Neural cell (in vitro differentiated cells): Measurements from ENCODE around the gene GRHL1. TPM values are rescaled to one million over a fixed set of nuclear protein-coding genes. Genes with fewer than 3 reads are reported as not detected.

Experiments
- H2AFZ ChIP-seq: fragments of 200-600, 300-800 bp; sonication (generic), shearing (Covaris generic); 2 replicates; pipeline ENCODE4 v1.6.0; 2014; ENCODE audit warnings: low read depth, mild to moderate bottlenecking, antibody characterized with exemption, low read length, moderate library complexity
- H3F3A ChIP-seq: fragments of 200-600 bp; shearing (Covaris generic); 2 replicates; pipeline ENCODE4 v1.6.1; 2016; ENCODE audit warnings: mild to moderate bottlenecking, moderate library complexity, mixed read lengths, antibody characterized with exemption, low read length; ENCODE audit not compliant: insufficient read depth, poor library complexity, severe bottlenecking
- H3K27ac ChIP-seq: fragments of 200-600, 300-800 bp; sonication (generic), shearing (Covaris generic); 2 replicates; pipeline ENCODE4 v1.5.1; 2014; ENCODE audit warnings: mild to moderate bottlenecking, low read length, moderate library complexity
- H3K27me3 ChIP-seq: fragments of 300-800, 200-600 bp; sonication (generic), shearing (Covaris generic); 2 replicates; pipeline ENCODE4 v1.6.0; 2014; ENCODE audit warnings: mild to moderate bottlenecking, low read depth, low read length, moderate library complexity; ENCODE audit not compliant: insufficient read depth
- H3K36me3 ChIP-seq: fragments of 300-800, 200-600 bp; sonication (generic), shearing (Covaris generic); 2 replicates; pipeline ENCODE4 v1.5.1; 2014; ENCODE audit warnings: mild to moderate bottlenecking, antibody characterized with exemption, low read length, moderate library complexity; ENCODE audit not compliant: insufficient read depth
- H3K4me2 ChIP-seq: fragments of 300-800, 200-600 bp; sonication (generic), shearing (Covaris generic); 2 replicates; pipeline ENCODE4 v1.6.0; 2014; ENCODE audit warnings: mild to moderate bottlenecking, low read length
- H3K4me3 ChIP-seq: fragments of 300-800, 200-600 bp; sonication (generic), shearing (Covaris generic); 2 replicates; pipeline ENCODE4 v1.5.1; 2014; ENCODE audit warnings: mild to moderate bottlenecking, low read length, moderate library complexity
- H3K79me2 ChIP-seq: fragments of 200-600 bp; shearing (Covaris generic); replicated peaks from 2 replicates; pipeline ENCODE4 v1.6.0; 2014; ENCODE audit warnings: mild to moderate bottlenecking, low read length, moderate library complexity; ENCODE audit not compliant: insufficient read depth
- H3K9ac ChIP-seq: fragments of 300-800, 200-600 bp; sonication (generic), shearing (Covaris generic); 2 replicates; pipeline ENCODE4 v1.6.1; 2016; ENCODE audit warnings: mild to moderate bottlenecking, low read length, mixed read lengths
- H3K9me2 ChIP-seq: fragments of 200-600 bp; shearing (Covaris generic); 2 replicates; pipeline ENCODE4 v1.6.1; 2016; ENCODE audit warnings: mild to moderate bottlenecking, low read length, mixed read lengths; ENCODE audit not compliant: insufficient read depth
- H3K9me3 ChIP-seq: fragments of 200-600, 300-800 bp; sonication (generic), shearing (Covaris generic); 2 replicates; pipeline ENCODE4 v1.6.1; 2016; ENCODE audit warnings: mild to moderate bottlenecking, mixed run types, low read length, moderate library complexity, mixed read lengths
- H4K20me1 ChIP-seq: fragments of 200-600 bp; shearing (Covaris generic); 2 replicates; pipeline ENCODE4 v1.6.1; 2016; ENCODE audit warnings: mild to moderate bottlenecking, mixed run types; ENCODE audit not compliant: insufficient read depth
- EP300 ChIP-seq: fragments of 450-650 bp; conservative IDR thresholded peaks from 2 replicates; pipeline ENCODE4 v1.6.1; 2014; ENCODE audit warnings: antibody characterized with exemption, mild to moderate bottlenecking, moderate library complexity; ENCODE audit not compliant: poor library complexity, severe bottlenecking
- EZH2 ChIP-seq: fragments of 200-600, 300-800 bp; shearing (Covaris generic), sonication (generic); IDR thresholded peaks from 2 replicates; pipeline ENCODE4 v1.6.1; 2014; ENCODE audit warnings: antibody characterized with exemption, low read length, borderline replicate concordance, mild to moderate bottlenecking; ENCODE audit not compliant: insufficient read depth, poor library complexity, severe bottlenecking
- MXI1 ChIP-seq: fragments of 450-650 bp; conservative IDR thresholded peaks from 2 replicates; pipeline ENCODE4 v1.6.1; 2014; ENCODE audit warnings: antibody characterized with exemption, mild to moderate bottlenecking; ENCODE audit not compliant: poor library complexity, severe bottlenecking
- POLR2AphosphoS5 ChIP-seq: IDR thresholded peaks from 2 replicates; pipeline ENCODE4 v1.6.1; 2012
- RAD21 ChIP-seq: fragments of 450-650 bp; conservative IDR thresholded peaks from 2 replicates; pipeline ENCODE4 v1.6.1; 2014; ENCODE audit warnings: antibody characterized with exemption, mild to moderate bottlenecking, moderate library complexity
- SMC3 ChIP-seq: fragments of 450-650 bp; conservative IDR thresholded peaks from 2 replicates; pipeline ENCODE4 v1.6.1; 2014; ENCODE audit warnings: antibody characterized with exemption, mild to moderate bottlenecking, moderate library complexity; ENCODE audit not compliant: poor library complexity
- TAF1 ChIP-seq: IDR thresholded peaks from 2 replicates; pipeline ENCODE4 v1.6.1; 2012; ENCODE audit warnings: low read depth
- polyA plus RNA-seq: library from polyadenylated mRNA; depleted of rRNA; stranded (reverse); fragments of >200 nt; gene quantifications from 2 replicates; pipeline ENCODE4 v1.2.3, GENCODE V29; 2014
- TF ChIP-seq, protein P1 (sequence below): fragments of 450-650 bp; IDR thresholded peaks from 2 replicates; pipeline ENCODE4 v1.5.1; 2014; ENCODE audit warnings: antibody characterized with exemption, mild to moderate bottlenecking, moderate library complexity; ENCODE audit not compliant: poor library complexity, severe bottlenecking
- TF ChIP-seq, protein P2 (sequence below): IDR thresholded peaks from 2 replicates; pipeline ENCODE4 v1.6.1; 2012; ENCODE audit warnings: borderline replicate concordance

The GRHL1 gene
- polyA plus RNA-seq, 1 donor from 2014 or later, result 26.3 TPM

DNA sequence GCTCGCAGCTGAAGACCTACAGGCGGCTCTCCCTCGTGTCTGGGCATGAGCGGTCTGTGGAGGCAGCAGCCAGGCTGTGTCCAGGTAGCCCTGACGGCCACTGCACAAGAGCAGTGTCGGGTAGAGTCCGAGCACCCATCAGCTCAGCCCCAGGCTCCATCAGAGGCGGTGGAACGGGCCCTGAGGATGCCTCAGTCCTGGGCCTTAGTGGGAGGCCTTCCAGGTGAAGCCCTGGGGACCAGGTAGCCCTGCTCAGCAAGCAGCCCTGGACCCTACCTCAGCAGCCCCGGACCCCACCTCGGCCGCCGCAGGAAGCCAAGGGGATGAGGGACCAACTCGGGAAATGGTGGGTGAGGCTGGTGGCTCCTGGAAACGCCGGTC lies 70.5 kb downstream of the GRHL1 start:
- TF ChIP-seq MXI1, result no peak
- no peak for TF ChIP-seq EP300
- TF ChIP-seq, protein P1, sequence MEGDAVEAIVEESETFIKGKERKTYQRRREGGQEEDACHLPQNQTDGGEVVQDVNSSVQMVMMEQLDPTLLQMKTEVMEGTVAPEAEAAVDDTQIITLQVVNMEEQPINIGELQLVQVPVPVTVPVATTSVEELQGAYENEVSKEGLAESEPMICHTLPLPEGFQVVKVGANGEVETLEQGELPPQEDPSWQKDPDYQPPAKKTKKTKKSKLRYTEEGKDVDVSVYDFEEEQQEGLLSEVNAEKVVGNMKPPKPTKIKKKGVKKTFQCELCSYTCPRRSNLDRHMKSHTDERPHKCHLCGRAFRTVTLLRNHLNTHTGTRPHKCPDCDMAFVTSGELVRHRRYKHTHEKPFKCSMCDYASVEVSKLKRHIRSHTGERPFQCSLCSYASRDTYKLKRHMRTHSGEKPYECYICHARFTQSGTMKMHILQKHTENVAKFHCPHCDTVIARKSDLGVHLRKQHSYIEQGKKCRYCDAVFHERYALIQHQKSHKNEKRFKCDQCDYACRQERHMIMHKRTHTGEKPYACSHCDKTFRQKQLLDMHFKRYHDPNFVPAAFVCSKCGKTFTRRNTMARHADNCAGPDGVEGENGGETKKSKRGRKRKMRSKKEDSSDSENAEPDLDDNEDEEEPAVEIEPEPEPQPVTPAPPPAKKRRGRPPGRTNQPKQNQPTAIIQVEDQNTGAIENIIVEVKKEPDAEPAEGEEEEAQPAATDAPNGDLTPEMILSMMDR, result no peak
- no peak for TF ChIP-seq TAF1
- TF ChIP-seq RAD21, result no peak
- TF ChIP-seq, protein P2, sequence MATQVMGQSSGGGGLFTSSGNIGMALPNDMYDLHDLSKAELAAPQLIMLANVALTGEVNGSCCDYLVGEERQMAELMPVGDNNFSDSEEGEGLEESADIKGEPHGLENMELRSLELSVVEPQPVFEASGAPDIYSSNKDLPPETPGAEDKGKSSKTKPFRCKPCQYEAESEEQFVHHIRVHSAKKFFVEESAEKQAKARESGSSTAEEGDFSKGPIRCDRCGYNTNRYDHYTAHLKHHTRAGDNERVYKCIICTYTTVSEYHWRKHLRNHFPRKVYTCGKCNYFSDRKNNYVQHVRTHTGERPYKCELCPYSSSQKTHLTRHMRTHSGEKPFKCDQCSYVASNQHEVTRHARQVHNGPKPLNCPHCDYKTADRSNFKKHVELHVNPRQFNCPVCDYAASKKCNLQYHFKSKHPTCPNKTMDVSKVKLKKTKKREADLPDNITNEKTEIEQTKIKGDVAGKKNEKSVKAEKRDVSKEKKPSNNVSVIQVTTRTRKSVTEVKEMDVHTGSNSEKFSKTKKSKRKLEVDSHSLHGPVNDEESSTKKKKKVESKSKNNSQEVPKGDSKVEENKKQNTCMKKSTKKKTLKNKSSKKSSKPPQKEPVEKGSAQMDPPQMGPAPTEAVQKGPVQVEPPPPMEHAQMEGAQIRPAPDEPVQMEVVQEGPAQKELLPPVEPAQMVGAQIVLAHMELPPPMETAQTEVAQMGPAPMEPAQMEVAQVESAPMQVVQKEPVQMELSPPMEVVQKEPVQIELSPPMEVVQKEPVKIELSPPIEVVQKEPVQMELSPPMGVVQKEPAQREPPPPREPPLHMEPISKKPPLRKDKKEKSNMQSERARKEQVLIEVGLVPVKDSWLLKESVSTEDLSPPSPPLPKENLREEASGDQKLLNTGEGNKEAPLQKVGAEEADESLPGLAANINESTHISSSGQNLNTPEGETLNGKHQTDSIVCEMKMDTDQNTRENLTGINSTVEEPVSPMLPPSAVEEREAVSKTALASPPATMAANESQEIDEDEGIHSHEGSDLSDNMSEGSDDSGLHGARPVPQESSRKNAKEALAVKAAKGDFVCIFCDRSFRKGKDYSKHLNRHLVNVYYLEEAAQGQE, result no peak
- TF ChIP-seq EZH2, result no peak
- no peak for TF ChIP-seq POLR2AphosphoS5
- no peak for TF ChIP-seq SMC3
- Histone ChIP-seq H3K36me3 (no peaks in the 10 kb centered on the region), H3K4me2 (no peak overlapping the region), H2AFZ (no peak overlapping the region), H3K27me3 (no peaks in the 10 kb centered on the region), H3K27ac (no peak overlapping the region), H3K9me2 (no peaks in the 10 kb centered on the region), H3K4me3 (no peak overlapping the region), H4K20me1 (no peaks in the 10 kb centered on the region), H3K9ac (no peak overlapping the region), H3K79me2 (no peaks in the 10 kb centered on the region), H3K9me3 (no peaks in the 10 kb centered on the region), H3F3A (no peaks in the 10 kb centered on the region)

- Histone ChIP-seq H3F3A (no peaks in the 10 kb centered on the region), H3K27me3 (no peaks in the 10 kb centered on the region)
Measured at GRCh38 chr2:10022445-10022844, 71.0 kb downstream of the GRHL1 start.

More at GRCh38 chr2:10022445-10022844, 71.0 kb downstream of the GRHL1 start:
- Histone ChIP-seq H2AFZ (no peak overlapping the region), H3K9ac (no peak overlapping the region), H3K27ac (no peak overlapping the region), H4K20me1 (no peaks in the 10 kb centered on the region), H3K9me3 (no peaks in the 10 kb centered on the region), H3K79me2 (no peaks in the 10 kb centered on the region), H3K4me2 (no peak overlapping the region), H3K9me2 (no peaks in the 10 kb centered on the region), H3K36me3 (no peaks in the 10 kb centered on the region), H3K4me3 (no peak overlapping the region)
- TF ChIP-seq SMC3 (no peak), RAD21 (no peak), MXI1 (no peak), POLR2AphosphoS5 (no peak), EZH2 (no peak), EP300 (no peak), TAF1 (no peak)
- TF ChIP-seq, protein P2, result no peak
- TF ChIP-seq, protein P1, result no peak
